ENCODE measurements around the gene YEATS4. TPM values are rescaled to one million over a fixed set of nuclear protein-coding genes. Genes with fewer than 3 reads are reported as not detected.

YEATS4 gene
- total RNA-seq, 4 donors from 2014 or later = 4.4 to 32.2 (median 7.9) TPM

- H3K27ac ChIP-seq = no peak overlapping the region
- TF ChIP-seq POLR2AphosphoS5 (IDR thresholded peaks at IDR 0.05) (no peak), EP300 (IDR thresholded peaks at IDR 0.05; ENCODE audit: low read depth) (no peak), POLR2A (IDR thresholded peaks at IDR 0.05) (no peak), CTCF (IDR thresholded peaks at IDR 0.05) (no peak)
- intact Hi-C loops (cut with DNase I; ENCODE audit: low total_unique reads) = no loop called here
- H3K9me3 ChIP-seq = no peaks in the 10 kb centered on the region
- in situ Hi-C loops (cut with MboI; ENCODE audit: low pct_ligation_motif_present in 1 of 4, low pct_unique_long_range_greater_than_20kb in 1 of 4, low sequenced_read_pairs in 3 of 4) = no loop called here
- H3K4me1 ChIP-seq = no peaks in the 10 kb centered on the region
- DNase-seq = no peak
- no peaks in the 10 kb centered on the region for H3K27me3 ChIP-seq
- H3K4me3 ChIP-seq = no peak overlapping the region
- 59 to 95% methylated on average over 2 of the region's 2 CpGs for WGBS, 2 donors (ENCODE audit: low coverage in 1 of 2)
- H3K36me3 ChIP-seq = no peaks in the 10 kb centered on the region
These were observed 77.5 kb downstream of the YEATS4 start for GRCh38 chr12:69437073-69437472.

GRCh38 chr12:69438539-69438938, 79.0 kb downstream of the YEATS4 start:
- TF ChIP-seq CTCF (IDR thresholded peaks at IDR 0.05) (no peak), POLR2A (IDR thresholded peaks at IDR 0.05) (no peak), POLR2AphosphoS5 (IDR thresholded peaks at IDR 0.05) (no peak), EP300 (IDR thresholded peaks at IDR 0.05; ENCODE audit: low read depth) (no peak)

GRCh38 chr12:69440016-69440415, 80.5 kb downstream of the YEATS4 start:
- Histone ChIP-seq H3K9me3 (no peaks in the 10 kb centered on the region), H3K27ac (no peak overlapping the region), H3K36me3 (no peaks in the 10 kb centered on the region), H3K4me1 (no peaks in the 10 kb centered on the region), H3K4me3 (no peak overlapping the region), H3K27me3 (no peaks in the 10 kb centered on the region)
- no peak for TF ChIP-seq EP300 (IDR thresholded peaks at IDR 0.05; ENCODE audit: low read depth)
- no peak for TF ChIP-seq POLR2A (IDR thresholded peaks at IDR 0.05)
- TF ChIP-seq POLR2AphosphoS5 (IDR thresholded peaks at IDR 0.05) = no peak
- TF ChIP-seq CTCF (IDR thresholded peaks at IDR 0.05) = no peak
- WGBS, 2 donors (ENCODE audit: low coverage in 1 of 2) = 89% methylated on average over 3 of the region's 3 CpGs; no CpG with 5 or more reads in 1 of the 2 donors
- intact Hi-C loops (cut with DNase I; ENCODE audit: low total_unique reads) (no loop called here), in situ Hi-C loops (cut with MboI; ENCODE audit: low pct_ligation_motif_present in 1 of 4, low pct_unique_long_range_greater_than_20kb in 1 of 4, low sequenced_read_pairs in 3 of 4) (no loop called here)
- no peak for DNase-seq

More at GRCh38 chr12:69438539-69438938, 79.0 kb downstream of the YEATS4 start:
- in situ Hi-C loops (cut with MboI; ENCODE audit: low pct_ligation_motif_present in 1 of 4, low pct_unique_long_range_greater_than_20kb in 1 of 4, low sequenced_read_pairs in 3 of 4) = no loop called here
- H3K27ac ChIP-seq = no peak overlapping the region
- H3K4me3 ChIP-seq = no peak overlapping the region
- WGBS, 2 donors (ENCODE audit: low coverage in 1 of 2) = 92 to 96% methylated on average over 2 to 3 of the region's 3 CpGs
- no peaks in the 10 kb centered on the region for H3K27me3 ChIP-seq
- H3K36me3 ChIP-seq = no peaks in the 10 kb centered on the region
- DNase-seq = no peak
- no peaks in the 10 kb centered on the region for H3K4me1 ChIP-seq
- intact Hi-C loops (cut with DNase I; ENCODE audit: low total_unique reads) = loop anchor here (2.0 kb wide), 1 partner anchor 24 kb away; no protein-coding TSS in a partner anchor
- H3K9me3 ChIP-seq = no peaks in the 10 kb centered on the region

Small RNA genes lying within 50 kb of the gene (small RNA-seq; reads per million reads assigned to genes)
- 0 reads per million in 4 donors for gene RN7SL804P

Other genes starting within 250 kb of the YEATS4 start
- 10 to 100 TPM; 26.1 to 46.0 (median 33.8) TPM for gene CPSF6, start 120.2 kb upstream of the YEATS4 start, total RNA-seq
- 10 to 100 TPM in 3 of 4 donors, 1 to 10 TPM in 1; 2.0 to 43.0 (median 25.3) TPM for gene LYZ, start 11.4 kb upstream of the YEATS4 start, total RNA-seq
- gene FRS2, start 110.6 kb downstream of the YEATS4 start, total RNA-seq = 10 to 100 TPM; 16.7 to 48.6 (median 25.3) TPM
- 10 to 100 TPM; 25.4 to 92.7 (median 46.9) TPM for gene CCT2, start 225.7 kb downstream of the YEATS4 start, total RNA-seq

All from transverse colon (tissue), 4 donors.